Keratinocyte (primary cell): ENCODE results near the gene SMYD3.

Experiments
- EZH2 ChIP-seq: IDR thresholded peaks from one replicate; pipeline ENCODE4 v1.6.1; 2012; ENCODE audit warnings: inconsistent platforms, mild to moderate bottlenecking, low read length, moderate library complexity
- TF ChIP-seq, protein P1 (sequence below), 3 experiments: IDR thresholded peaks in 1 of 3; conservative IDR thresholded peaks in 1 of 3; optimal IDR thresholded peaks in 1 of 3; 2 replicates in 2 of 3; 3 replicates in 1 of 3; pipeline versions ENCODE3 to v1.5.1; 2011; ENCODE audit warnings: low read length in 3 of 3, mild to moderate bottlenecking in 3 of 3, moderate library complexity in 2 of 3, control low read depth in 1 of 3, inconsistent platforms in 1 of 3; ENCODE audit not compliant: insufficient read depth in 2 of 3; ENCODE audit errors: extremely low read depth in 1 of 3

DNA sequence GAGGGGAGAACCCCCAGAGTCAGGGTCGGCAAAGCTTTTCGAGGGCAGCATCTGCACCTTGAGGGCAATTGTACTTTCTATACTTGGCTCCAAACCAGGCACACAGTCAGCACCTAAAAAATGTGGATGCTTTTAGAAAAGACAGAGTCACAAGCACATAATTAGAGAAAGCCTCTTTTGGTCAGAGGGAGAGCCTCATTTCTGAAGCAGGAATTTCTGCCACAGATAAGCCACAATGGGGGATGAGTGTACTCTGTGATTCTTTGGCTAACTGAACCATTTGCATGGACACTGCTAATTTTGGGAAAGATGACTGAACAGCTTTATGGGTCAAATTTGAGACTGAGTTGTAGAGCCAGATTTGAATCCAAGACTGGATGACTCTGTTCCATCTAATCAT is 716.6 kb downstream of the SMYD3 start:
- TF ChIP-seq, protein P1, sequence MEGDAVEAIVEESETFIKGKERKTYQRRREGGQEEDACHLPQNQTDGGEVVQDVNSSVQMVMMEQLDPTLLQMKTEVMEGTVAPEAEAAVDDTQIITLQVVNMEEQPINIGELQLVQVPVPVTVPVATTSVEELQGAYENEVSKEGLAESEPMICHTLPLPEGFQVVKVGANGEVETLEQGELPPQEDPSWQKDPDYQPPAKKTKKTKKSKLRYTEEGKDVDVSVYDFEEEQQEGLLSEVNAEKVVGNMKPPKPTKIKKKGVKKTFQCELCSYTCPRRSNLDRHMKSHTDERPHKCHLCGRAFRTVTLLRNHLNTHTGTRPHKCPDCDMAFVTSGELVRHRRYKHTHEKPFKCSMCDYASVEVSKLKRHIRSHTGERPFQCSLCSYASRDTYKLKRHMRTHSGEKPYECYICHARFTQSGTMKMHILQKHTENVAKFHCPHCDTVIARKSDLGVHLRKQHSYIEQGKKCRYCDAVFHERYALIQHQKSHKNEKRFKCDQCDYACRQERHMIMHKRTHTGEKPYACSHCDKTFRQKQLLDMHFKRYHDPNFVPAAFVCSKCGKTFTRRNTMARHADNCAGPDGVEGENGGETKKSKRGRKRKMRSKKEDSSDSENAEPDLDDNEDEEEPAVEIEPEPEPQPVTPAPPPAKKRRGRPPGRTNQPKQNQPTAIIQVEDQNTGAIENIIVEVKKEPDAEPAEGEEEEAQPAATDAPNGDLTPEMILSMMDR (optimal IDR thresholded peaks at IDR 0.05 in 1 of 3, IDR thresholded peaks at IDR 0.05 in 1 of 3, conservative IDR thresholded peaks at IDR 0.05 in 1 of 3; ENCODE audit: extremely low read depth in 1 of 3, insufficient read depth in 2 of 3, low read length in 3 of 3) = no peak
- no peak for TF ChIP-seq EZH2
